Measurements from ENCODE around the gene F2RL2. TPM values are rescaled to one million over a fixed set of nuclear protein-coding genes. Genes with fewer than 3 reads are reported as not detected.

The F2RL2 gene
- total and polyA plus RNA-seq, 10 donors, result 0.04 to 1.5 (median 0.25) TPM; not detected in 1

DNA sequence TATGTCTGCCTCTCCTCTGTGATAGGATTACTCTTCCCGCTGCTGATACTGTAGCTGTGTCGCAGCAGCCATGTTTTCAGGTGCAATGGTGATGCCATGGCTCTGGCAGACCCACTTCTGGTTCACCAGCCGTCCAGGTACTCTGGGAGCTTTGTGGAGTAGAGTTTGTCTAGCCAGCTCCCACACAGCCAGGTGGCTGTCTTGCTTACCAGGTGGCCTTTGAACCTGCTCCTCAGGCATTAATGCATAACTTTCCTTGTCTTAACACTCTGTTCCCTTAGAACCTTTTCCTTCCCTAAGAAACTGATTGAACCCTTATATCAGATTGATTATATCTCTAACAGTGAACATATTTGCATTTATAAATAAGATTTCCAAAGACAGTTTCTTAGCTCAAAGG lies 42.2 kb downstream of the F2RL2 start:
- Histone ChIP-seq H3K4me3 (no peak overlapping the region), H3K27me3 (replicated peaks in 1 of 7) (no peaks in the 10 kb centered on the region), H3K9me3 (no peaks in the 10 kb centered on the region), H3K4me1 (peaks cover 0 to 37% (median 17%) of the 10 kb centered on the region in 6 donors), H3K36me3 (peaks cover 0 to 8% (median 0%) of the 10 kb centered on the region in 6 donors), H3K27ac (peak overlapping the region in 4 of 8 donors; percentile 5 to 45 (median 22))
- DNase-seq, result no peak
- 77 to 96% (median 93%) methylated on average over 3 of the region's 3 CpGs for WGBS, 5 donors
- TF ChIP-seq POLR2AphosphoS5 (IDR thresholded peaks at IDR 0.05) (no peak), POLR2A (IDR thresholded peaks at IDR 0.05) (no peak)
- TF ChIP-seq, protein P1, sequence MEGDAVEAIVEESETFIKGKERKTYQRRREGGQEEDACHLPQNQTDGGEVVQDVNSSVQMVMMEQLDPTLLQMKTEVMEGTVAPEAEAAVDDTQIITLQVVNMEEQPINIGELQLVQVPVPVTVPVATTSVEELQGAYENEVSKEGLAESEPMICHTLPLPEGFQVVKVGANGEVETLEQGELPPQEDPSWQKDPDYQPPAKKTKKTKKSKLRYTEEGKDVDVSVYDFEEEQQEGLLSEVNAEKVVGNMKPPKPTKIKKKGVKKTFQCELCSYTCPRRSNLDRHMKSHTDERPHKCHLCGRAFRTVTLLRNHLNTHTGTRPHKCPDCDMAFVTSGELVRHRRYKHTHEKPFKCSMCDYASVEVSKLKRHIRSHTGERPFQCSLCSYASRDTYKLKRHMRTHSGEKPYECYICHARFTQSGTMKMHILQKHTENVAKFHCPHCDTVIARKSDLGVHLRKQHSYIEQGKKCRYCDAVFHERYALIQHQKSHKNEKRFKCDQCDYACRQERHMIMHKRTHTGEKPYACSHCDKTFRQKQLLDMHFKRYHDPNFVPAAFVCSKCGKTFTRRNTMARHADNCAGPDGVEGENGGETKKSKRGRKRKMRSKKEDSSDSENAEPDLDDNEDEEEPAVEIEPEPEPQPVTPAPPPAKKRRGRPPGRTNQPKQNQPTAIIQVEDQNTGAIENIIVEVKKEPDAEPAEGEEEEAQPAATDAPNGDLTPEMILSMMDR (IDR thresholded peaks at IDR 0.05 in 8 of 11, conservative IDR thresholded peaks at IDR 0.05 in 3 of 11), result no peak
- intact Hi-C loops (cut with DNase I; ENCODE audit: low total_unique reads), result no loop called here

DNA sequence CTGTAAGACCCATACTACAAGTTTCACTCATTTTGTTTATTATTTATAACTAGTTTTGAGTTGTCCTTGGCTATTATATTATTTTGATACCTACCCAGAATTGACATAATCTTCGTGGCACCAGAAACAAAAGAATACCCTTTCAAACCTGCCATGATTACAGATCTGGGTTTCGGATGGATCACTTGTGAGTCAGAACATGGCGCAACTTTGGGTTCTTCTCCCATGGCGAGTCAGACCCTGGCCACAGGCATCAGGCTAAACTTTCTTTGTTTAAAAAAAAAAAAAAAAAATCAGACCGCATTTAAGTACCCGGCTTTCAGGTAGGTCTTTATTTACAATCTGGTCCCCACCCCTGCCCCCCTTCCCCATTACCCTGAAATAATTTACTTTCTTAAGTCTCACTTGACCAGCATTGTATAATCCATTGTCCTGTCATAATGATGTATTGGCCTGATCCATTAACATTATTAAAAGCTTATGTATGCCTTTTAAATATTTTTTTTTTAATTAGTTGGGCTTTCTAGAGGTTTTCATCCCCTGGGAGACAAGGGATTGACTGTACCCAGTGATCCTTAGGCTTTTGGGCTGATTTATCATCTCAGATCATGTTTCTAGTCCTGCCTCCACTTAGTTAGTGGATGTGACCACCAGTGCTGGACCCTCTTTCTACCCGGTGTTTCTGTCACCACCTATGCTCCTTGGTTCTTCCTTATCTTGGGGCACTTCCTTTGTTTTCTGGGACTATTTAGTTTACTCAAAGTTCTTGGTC lies 43.9 kb downstream of the F2RL2 start:
- TF ChIP-seq, protein P1 (IDR thresholded peaks at IDR 0.05 in 8 of 11, conservative IDR thresholded peaks at IDR 0.05 in 3 of 11), result no peak
- TF ChIP-seq POLR2A (IDR thresholded peaks at IDR 0.05), result no peak
- no peak for TF ChIP-seq POLR2AphosphoS5 (IDR thresholded peaks at IDR 0.05)
- intact Hi-C loops (cut with DNase I; ENCODE audit: low total_unique reads), result no loop called here
- H3K36me3 ChIP-seq, result peaks cover 0 to 8% (median 0%) of the 10 kb centered on the region in 6 donors
- no peak overlapping the region for H3K27ac ChIP-seq
- DNase-seq, result no peak
- H3K4me1 ChIP-seq, result peaks cover 0 to 37% (median 17%) of the 10 kb centered on the region in 6 donors
- 78 to 91% (median 89%) methylated on average over 7 of the region's 7 CpGs for WGBS, 5 donors
- H3K4me3 ChIP-seq, result no peak overlapping the region
- no peaks in the 10 kb centered on the region for H3K27me3 ChIP-seq (replicated peaks in 1 of 7)
- H3K9me3 ChIP-seq, result no peaks in the 10 kb centered on the region

DNA sequence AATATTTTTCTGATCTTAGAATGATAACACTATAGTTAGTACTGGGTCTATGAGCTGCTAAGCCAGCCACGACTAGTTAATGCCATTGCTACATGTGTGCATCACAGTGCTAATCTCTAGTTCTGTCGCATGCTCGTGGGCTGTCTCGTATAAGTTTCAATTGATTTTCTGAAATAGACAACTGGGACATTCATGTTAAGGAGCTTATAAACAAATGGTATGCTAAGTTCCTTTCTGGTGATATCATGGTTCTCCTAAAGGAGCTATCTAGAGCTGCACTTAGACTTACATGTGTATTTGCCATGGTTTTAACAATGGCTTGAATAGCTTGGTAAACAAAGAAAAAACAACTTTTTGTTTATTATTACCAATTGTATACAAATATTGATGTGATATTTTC lies 46.2 kb downstream of the F2RL2 start:
- TF ChIP-seq POLR2AphosphoS5 (IDR thresholded peaks at IDR 0.05) (no peak), POLR2A (IDR thresholded peaks at IDR 0.05) (no peak)
- TF ChIP-seq, protein P1 (IDR thresholded peaks at IDR 0.05 in 8 of 11, conservative IDR thresholded peaks at IDR 0.05 in 3 of 11), result no peak

DNA sequence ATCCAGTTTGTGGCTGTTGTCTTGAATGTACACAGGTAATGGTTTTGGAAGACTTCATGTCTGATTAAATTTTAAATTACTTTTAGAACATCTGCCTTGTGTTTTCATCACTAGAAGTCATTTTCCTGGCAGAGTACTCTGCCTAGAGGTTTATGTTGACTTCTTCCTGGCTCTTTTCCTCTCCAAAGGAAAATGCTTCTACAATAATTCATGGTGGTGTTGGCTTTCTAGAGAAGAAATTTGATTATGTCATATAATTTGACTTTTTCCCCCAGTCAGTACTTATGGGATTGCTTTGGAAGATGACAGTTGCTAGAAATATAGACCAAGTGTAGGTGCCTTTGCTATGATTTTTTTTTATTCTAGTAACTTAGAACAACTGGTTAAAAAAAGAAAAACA lies 46.8 kb downstream of the F2RL2 start:
- Histone ChIP-seq H3K9me3 (no peaks in the 10 kb centered on the region), H3K4me1 (peaks cover 0 to 28% (median 9%) of the 10 kb centered on the region in 6 donors), H3K27ac (no peak overlapping the region), H3K4me3 (no peak overlapping the region), H3K36me3 (peaks cover 0 to 15% (median 0%) of the 10 kb centered on the region in 6 donors), H3K27me3 (replicated peaks in 1 of 7) (no peaks in the 10 kb centered on the region)
- TF ChIP-seq POLR2AphosphoS5 (IDR thresholded peaks at IDR 0.05), result no peak
- TF ChIP-seq, protein P1 (IDR thresholded peaks at IDR 0.05 in 8 of 11, conservative IDR thresholded peaks at IDR 0.05 in 3 of 11), result no peak
- no peak for TF ChIP-seq POLR2A (IDR thresholded peaks at IDR 0.05)
- intact Hi-C loops (cut with DNase I; ENCODE audit: low total_unique reads), result no loop called here
- no peak for DNase-seq

More for the DNA sequence above, 46.2 kb downstream of the F2RL2 start:
- no peaks in the 10 kb centered on the region for H3K9me3 ChIP-seq
- no peak for DNase-seq
- H3K4me1 ChIP-seq, result peaks cover 0 to 28% (median 9%) of the 10 kb centered on the region in 6 donors
- intact Hi-C loops (cut with DNase I; ENCODE audit: low total_unique reads), result no loop called here
- H3K27ac ChIP-seq, result no peak overlapping the region
- no peak overlapping the region for H3K4me3 ChIP-seq
- WGBS, 5 donors, result 93 to 96% (median 94%) methylated on average over 4 of the region's 4 CpGs
- no peaks in the 10 kb centered on the region for H3K27me3 ChIP-seq (replicated peaks in 1 of 7)
- H3K36me3 ChIP-seq, result peaks cover 0 to 12% (median 0%) of the 10 kb centered on the region in 6 donors

All from spleen (tissue), 11 donors.